ENCODE measurements around the gene PAQR9. TPM values are rescaled to one million over a fixed set of nuclear protein-coding genes. Genes with fewer than 3 reads are reported as not detected.
A peak's percentile ranks its signal among the peaks of the same experiment; 100 is the strongest.

PAQR9 gene
- total and polyA plus RNA-seq, 3 experiments from 2014 or later = not detected

GRCh38 chr3:142945023-142945422, 18.5 kb downstream of the PAQR9 start:
- Mint-ChIP-seq H3K27ac (peak overlapping the region in 2 of 8 donors; percentile 37 to 90), H3K9me3 (no peaks in the 10 kb centered on the region), H3K36me3 (peaks cover 0 to 2% (median 0%) of the 10 kb centered on the region in 3 donors), H3K4me1 (peaks cover 13 to 24% (median 22%) of the 10 kb centered on the region in 3 donors), H3K4me3 (peak overlapping the region in 6 of 7 donors; percentile 63 to 74 (median 72)), H3K27me3 (peaks cover 20 to 33% of the 10 kb centered on the region in 2 donors)
- no peaks in the 10 kb centered on the region for H3K4me1 ChIP-seq (ENCODE audit: insufficient read depth, low read length)
- H3K4me3 ChIP-seq (ENCODE audit: low read length) = peak overlapping the region; percentile 0
- H3K36me3 ChIP-seq (ENCODE audit: insufficient read depth, low read length) = no peaks in the 10 kb centered on the region
- CTCF ChIA-PET = interaction anchor here (0.8 kb wide), 1 partner anchor 13 kb away, joined by 3 read pairs; no protein-coding TSS in a partner anchor
- POLR2A ChIA-PET = no interaction called here
- no peak overlapping the region for H3K27ac ChIP-seq (ENCODE audit: low read depth, low read length)
- H3K27me3 ChIP-seq (ENCODE audit: insufficient read depth, low read length, poor library complexity, severe bottlenecking) = no peaks in the 10 kb centered on the region
- H3K9me3 ChIP-seq (ENCODE audit: low read length) = no peaks in the 10 kb centered on the region
- DNase-seq = no peak

- peak overlapping the region; percentile 63 to 74 (median 71) for H3K4me3 Mint-ChIP-seq
- POLR2A ChIA-PET = no interaction called here
- Histone ChIP-seq H3K27ac (ENCODE audit: low read depth, low read length) (no peak overlapping the region), H3K36me3 (ENCODE audit: insufficient read depth, low read length) (no peaks in the 10 kb centered on the region), H3K27me3 (ENCODE audit: insufficient read depth, low read length, poor library complexity, severe bottlenecking) (no peaks in the 10 kb centered on the region), H3K4me1 (ENCODE audit: insufficient read depth, low read length) (no peaks in the 10 kb centered on the region), H3K4me3 (ENCODE audit: low read length) (peak overlapping the region; percentile 0), H3K9me3 (ENCODE audit: low read length) (no peaks in the 10 kb centered on the region)
- H3K27ac Mint-ChIP-seq = peak overlapping the region in 6 of 8 donors; percentile 2 to 90 (median 20)
- no peaks in the 10 kb centered on the region for H3K9me3 Mint-ChIP-seq
- peaks cover 20 to 27% of the 10 kb centered on the region in 2 donors for H3K27me3 Mint-ChIP-seq
- CTCF ChIA-PET = no interaction called here
- H3K36me3 Mint-ChIP-seq = peaks cover 0 to 2% (median 0%) of the 10 kb centered on the region in 3 donors
- peaks cover 13 to 24% (median 22%) of the 10 kb centered on the region in 3 donors for H3K4me1 Mint-ChIP-seq
- DNase-seq = no peak
Observed at GRCh38 chr3:142944342-142944741, 19.1 kb downstream of the PAQR9 start.

- POLR2A ChIA-PET = no interaction called here
- H3K27me3 Mint-ChIP-seq = peaks cover 20 to 23% of the 10 kb centered on the region in 2 donors
- CTCF ChIA-PET = no interaction called here
Observed at GRCh38 chr3:142943870-142944269, 19.6 kb downstream of the PAQR9 start.

GRCh38 chr3:142943349-142943748, 20.1 kb downstream of the PAQR9 start:
- H3K4me3 ChIP-seq (ENCODE audit: low read length) = no peak overlapping the region
- DNase-seq = no peak
- H3K36me3 ChIP-seq (ENCODE audit: insufficient read depth, low read length) = no peaks in the 10 kb centered on the region
- no peak overlapping the region for H3K27ac Mint-ChIP-seq
- no peaks in the 10 kb centered on the region for H3K9me3 ChIP-seq (ENCODE audit: low read length)
- H3K36me3 Mint-ChIP-seq = peaks cover 0 to 2% (median 0%) of the 10 kb centered on the region in 3 donors
- ChIA-PET CTCF (no interaction called here), POLR2A (no interaction called here)
- H3K27ac ChIP-seq (ENCODE audit: low read depth, low read length) = no peak overlapping the region
- H3K4me3 Mint-ChIP-seq = no peak overlapping the region
- peaks cover 13 to 24% (median 18%) of the 10 kb centered on the region in 3 donors for H3K4me1 Mint-ChIP-seq
- H3K27me3 Mint-ChIP-seq = peaks cover 20% of the 10 kb centered on the region in 2 donors
- no peaks in the 10 kb centered on the region for H3K27me3 ChIP-seq (ENCODE audit: insufficient read depth, low read length, poor library complexity, severe bottlenecking)
- H3K9me3 Mint-ChIP-seq = no peaks in the 10 kb centered on the region
- no peaks in the 10 kb centered on the region for H3K4me1 ChIP-seq (ENCODE audit: insufficient read depth, low read length)

More at GRCh38 chr3:142943870-142944269, 19.6 kb downstream of the PAQR9 start:
- Histone ChIP-seq H3K4me1 (ENCODE audit: insufficient read depth, low read length) (no peaks in the 10 kb centered on the region), H3K27me3 (ENCODE audit: insufficient read depth, low read length, poor library complexity, severe bottlenecking) (no peaks in the 10 kb centered on the region), H3K36me3 (ENCODE audit: insufficient read depth, low read length) (no peaks in the 10 kb centered on the region), H3K27ac (ENCODE audit: low read depth, low read length) (no peak overlapping the region), H3K9me3 (ENCODE audit: low read length) (no peaks in the 10 kb centered on the region), H3K4me3 (ENCODE audit: low read length) (no peak overlapping the region)
- peaks cover 0 to 2% (median 0%) of the 10 kb centered on the region in 3 donors for H3K36me3 Mint-ChIP-seq
- H3K9me3 Mint-ChIP-seq = no peaks in the 10 kb centered on the region
- peak overlapping the region; percentile 63 to 74 (median 71) for H3K4me3 Mint-ChIP-seq
- H3K27ac Mint-ChIP-seq = peak overlapping the region in 6 of 8 donors; percentile 6 to 72 (median 29)
- no peak for DNase-seq
- peaks cover 13 to 24% (median 19%) of the 10 kb centered on the region in 3 donors for H3K4me1 Mint-ChIP-seq

GRCh38 chr3:142941373-142942123, 21.9 kb downstream of the PAQR9 start:
- peaks cover 10 to 11% of the 10 kb centered on the region in 2 donors for H3K27me3 Mint-ChIP-seq
- H3K36me3 ChIP-seq (ENCODE audit: insufficient read depth, low read length) = no peaks in the 10 kb centered on the region
- H3K9me3 Mint-ChIP-seq = no peaks in the 10 kb centered on the region
- H3K4me3 ChIP-seq (ENCODE audit: low read length) = no peak overlapping the region
- POLR2A ChIA-PET = no interaction called here
- H3K27ac ChIP-seq (ENCODE audit: low read depth, low read length) = no peak overlapping the region
- H3K9me3 ChIP-seq (ENCODE audit: low read length) = no peaks in the 10 kb centered on the region
- DNase-seq = no peak
- no peaks in the 10 kb centered on the region for H3K27me3 ChIP-seq (ENCODE audit: insufficient read depth, low read length, poor library complexity, severe bottlenecking)
- H3K27ac Mint-ChIP-seq = no peak overlapping the region
- peaks cover 10 to 18% (median 14%) of the 10 kb centered on the region in 3 donors for H3K4me1 Mint-ChIP-seq
- H3K4me1 ChIP-seq (ENCODE audit: insufficient read depth, low read length) = no peaks in the 10 kb centered on the region
- no peak overlapping the region for H3K4me3 Mint-ChIP-seq
- CTCF ChIA-PET = no interaction called here
- H3K36me3 Mint-ChIP-seq = peaks cover 0 to 2% (median 0%) of the 10 kb centered on the region in 3 donors

- ChIA-PET POLR2A (no interaction called here), CTCF (no interaction called here)
- H3K27ac Mint-ChIP-seq = no peak overlapping the region
- no peak overlapping the region for H3K27ac ChIP-seq (ENCODE audit: low read depth, low read length)
- H3K9me3 Mint-ChIP-seq = no peaks in the 10 kb centered on the region
- peaks cover 10 to 16% (median 14%) of the 10 kb centered on the region in 3 donors for H3K4me1 Mint-ChIP-seq
- no peak for DNase-seq
- peaks cover 0 to 2% (median 0%) of the 10 kb centered on the region in 3 donors for H3K36me3 Mint-ChIP-seq
- H3K4me3 ChIP-seq (ENCODE audit: low read length) = no peak overlapping the region
- H3K4me1 ChIP-seq (ENCODE audit: insufficient read depth, low read length) = no peaks in the 10 kb centered on the region
- H3K36me3 ChIP-seq (ENCODE audit: insufficient read depth, low read length) = no peaks in the 10 kb centered on the region
- H3K9me3 ChIP-seq (ENCODE audit: low read length) = no peaks in the 10 kb centered on the region
- no peaks in the 10 kb centered on the region for H3K27me3 ChIP-seq (ENCODE audit: insufficient read depth, low read length, poor library complexity, severe bottlenecking)
- peaks cover 8 to 15% of the 10 kb centered on the region in 2 donors for H3K27me3 Mint-ChIP-seq
- H3K4me3 Mint-ChIP-seq = no peak overlapping the region
Observed at GRCh38 chr3:142940472-142940871, 23.0 kb downstream of the PAQR9 start.

- peaks cover 9 to 13% (median 12%) of the 10 kb centered on the region in 3 donors for H3K4me1 Mint-ChIP-seq
- no peaks in the 10 kb centered on the region for H3K9me3 Mint-ChIP-seq
- no peak overlapping the region for H3K27ac ChIP-seq (ENCODE audit: low read depth, low read length)
- ChIA-PET POLR2A (interaction anchor here (0.5 kb wide), 1 partner anchor 67 kb away, joined by 3 read pairs; no protein-coding TSS in a partner anchor), CTCF (no interaction called here)
- H3K36me3 ChIP-seq (ENCODE audit: insufficient read depth, low read length) = no peaks in the 10 kb centered on the region
- no peak overlapping the region for H3K4me3 Mint-ChIP-seq
- no peak overlapping the region for H3K27ac Mint-ChIP-seq
- no peaks in the 10 kb centered on the region for H3K4me1 ChIP-seq (ENCODE audit: insufficient read depth, low read length)
- no peaks in the 10 kb centered on the region for H3K9me3 ChIP-seq (ENCODE audit: low read length)
- no peak for DNase-seq
- no peaks in the 10 kb centered on the region for H3K27me3 ChIP-seq (ENCODE audit: insufficient read depth, low read length, poor library complexity, severe bottlenecking)
- H3K4me3 ChIP-seq (ENCODE audit: low read length) = no peak overlapping the region
- peaks cover 0 to 2% (median 0%) of the 10 kb centered on the region in 3 donors for H3K36me3 Mint-ChIP-seq
- peaks cover 7 to 15% of the 10 kb centered on the region in 2 donors for H3K27me3 Mint-ChIP-seq
Observed at GRCh38 chr3:142940000-142940399, 23.5 kb downstream of the PAQR9 start.

- DNase-seq = no peak
- Mint-ChIP-seq H3K36me3 (no peaks in the 10 kb centered on the region), H3K9me3 (no peaks in the 10 kb centered on the region), H3K27ac (no peak overlapping the region), H3K27me3 (peaks cover 4 to 15% of the 10 kb centered on the region in 2 donors), H3K4me1 (no peaks in the 10 kb centered on the region), H3K4me3 (no peak overlapping the region)
- no peak overlapping the region for H3K27ac ChIP-seq (ENCODE audit: low read depth, low read length)
- no peaks in the 10 kb centered on the region for H3K4me1 ChIP-seq (ENCODE audit: insufficient read depth, low read length)
- no peaks in the 10 kb centered on the region for H3K36me3 ChIP-seq (ENCODE audit: insufficient read depth, low read length)
- no peak overlapping the region for H3K4me3 ChIP-seq (ENCODE audit: low read length)
- ChIA-PET POLR2A (no interaction called here), CTCF (no interaction called here)
- no peaks in the 10 kb centered on the region for H3K9me3 ChIP-seq (ENCODE audit: low read length)
- H3K27me3 ChIP-seq (ENCODE audit: insufficient read depth, low read length, poor library complexity, severe bottlenecking) = no peaks in the 10 kb centered on the region
Observed at GRCh38 chr3:142935963-142936362, 27.5 kb downstream of the PAQR9 start.
